H1 (cell line): ENCODE measurements around the gene CHCHD6. TPM values are rescaled to one million over a fixed set of nuclear protein-coding genes. Genes with fewer than 3 reads are reported as not detected.

ENCODE experiments used
- CTCF ChIA-PET: fragments of 300-600 bp; sonication (Branson Sonifier 250); formaldehyde crosslinking; loops from one replicate; lab custom pipeline; 2021; ENCODE audit not compliant: partially characterized antibody; lab: Charles Lee
- POLR2A ChIA-PET: fragments of 300-600 bp; sonication (Branson Sonifier 250); formaldehyde crosslinking; loops from one replicate; lab custom pipeline; 2021; ENCODE audit warnings: inconsistent platforms; ENCODE audit not compliant: partially characterized antibody; lab: Charles Lee
- DNase-seq, 2 experiments: peaks; one replicate each; pipeline versions ENCODE4 v3.0.0 to v3.0.0-alpha.2; 2010 to 2022; ENCODE audit warnings: low spot score in 2 of 2, low read depth in 1 of 2, mixed read lengths in 1 of 2
- FAIRE-seq: peaks from 2 replicates; lab custom pipeline; 2011; peaks lifted over from hg19 to GRCh38; lab: Jason Lieb, UNC
- H2AFZ ChIP-seq: 2 replicates; pipeline ENCODE4 v1.8.1; 2012; ENCODE audit warnings: low read length, inconsistent platforms
- H2AK5ac ChIP-seq: 2 replicates; pipeline ENCODE4 v1.6.1; 2013; ENCODE audit warnings: low read depth, low read length
- H2BK120ac ChIP-seq: replicated peaks from 2 replicates; pipeline ENCODE3; 2013; ENCODE audit warnings: low read depth, low read length, inconsistent platforms
- H2BK12ac ChIP-seq: 2 replicates; pipeline ENCODE4 v1.6.1; 2013; ENCODE audit warnings: low read depth, low read length
- H2BK15ac ChIP-seq: 2 replicates; pipeline ENCODE4 v1.6.1; 2013; ENCODE audit warnings: low read length
- H2BK20ac ChIP-seq: 2 replicates; pipeline ENCODE4 v1.6.1; 2013; ENCODE audit warnings: low read length
- H2BK5ac ChIP-seq: 2 replicates; pipeline ENCODE4 v1.6.1; 2013; ENCODE audit warnings: low read depth, low read length
- H3K14ac ChIP-seq: 2 replicates; pipeline ENCODE4 v1.6.1; 2013; ENCODE audit warnings: inconsistent platforms; ENCODE audit not compliant: insufficient read length
- H3K18ac ChIP-seq: 2 replicates; pipeline ENCODE4 v1.6.1; 2013; ENCODE audit warnings: low read length; ENCODE audit errors: extremely low read depth
- H3K23ac ChIP-seq: 2 replicates; pipeline ENCODE4 v1.6.1; 2013; ENCODE audit warnings: inconsistent platforms; ENCODE audit not compliant: insufficient read length
- H3K23me2 ChIP-seq: 2 replicates; pipeline ENCODE4 v1.6.1; 2013; ENCODE audit warnings: low read depth, low read length
- H3K27ac ChIP-seq: 2 replicates; pipeline ENCODE4 v1.6.1; 2011; ENCODE audit warnings: low read depth, low read length, inconsistent platforms
- H3K27me3 ChIP-seq, 4 experiments: replicated peaks in 1 of 4; 1 replicate in 1 of 4; 2 replicates in 3 of 4; pipeline versions ENCODE4 v1.6.1 to v1.8.1; 2011 to 2013; ENCODE audit warnings: low read length in 3 of 4, mild to moderate bottlenecking in 3 of 4, inconsistent platforms in 2 of 4, mixed read lengths in 2 of 4, moderate library complexity in 1 of 4; ENCODE audit not compliant: control insufficient read depth in 3 of 4, insufficient read depth in 3 of 4; ENCODE audit errors: extremely low read depth in 1 of 4
- H3K36me3 ChIP-seq, 4 experiments: 2 replicates each; pipeline versions ENCODE4 v1.6.1 to v1.8.1; 2011 to 2013; ENCODE audit warnings: mild to moderate bottlenecking in 4 of 4, low read length in 3 of 4, moderate library complexity in 2 of 4, control low read depth in 1 of 4, inconsistent platforms in 1 of 4; ENCODE audit not compliant: insufficient read depth in 4 of 4, control insufficient read depth in 2 of 4
- H3K4ac ChIP-seq: replicated peaks from 2 replicates; pipeline ENCODE3; 2013; ENCODE audit warnings: low read length, low read depth, mixed read lengths, inconsistent platforms; ENCODE audit not compliant: insufficient read length
- H3K4me1 ChIP-seq, 4 experiments: replicated peaks in 1 of 4; 1 replicate in 1 of 4; 2 replicates in 3 of 4; pipeline versions ENCODE4 v1.6.1 to v1.8.1; 2011 to 2013; ENCODE audit warnings: low read length in 3 of 4, inconsistent platforms in 2 of 4, mixed read lengths in 1 of 4; ENCODE audit not compliant: insufficient read depth in 4 of 4, control insufficient read depth in 3 of 4
- H3K4me2 ChIP-seq, 2 experiments: 2 replicates each; pipeline versions ENCODE4 v1.6.1 to v1.8.1; 2011 to 2013; ENCODE audit warnings: low read depth in 2 of 2, low read length in 2 of 2, control low read depth in 1 of 2, inconsistent platforms in 1 of 2, mild to moderate bottlenecking in 1 of 2; ENCODE audit not compliant: insufficient read depth in 1 of 2
- H3K4me3 ChIP-seq, 4 experiments: fragments of 200-600, 300-600 bp in 1 of 4; sonication (generic), shearing (Covaris generic), sonication (Bioruptor Twin) in 1 of 4; 2 replicates each; pipeline versions ENCODE4 v1.5.1 to v1.8.1; 2011 to 2016; ENCODE audit warnings: low read length in 4 of 4, low read depth in 3 of 4, control low read depth in 2 of 4, inconsistent platforms in 2 of 4, mild to moderate bottlenecking in 2 of 4, mixed read lengths in 1 of 4, moderate library complexity in 1 of 4; ENCODE audit not compliant: insufficient read depth in 2 of 4; ENCODE audit errors: extremely low read depth in 1 of 4
- H3K56ac ChIP-seq: replicated peaks from 2 replicates; pipeline ENCODE3; 2013; ENCODE audit warnings: low read depth, mild to moderate bottlenecking, mixed read lengths, low read length, inconsistent platforms; ENCODE audit not compliant: insufficient read length
- H3K79me1 ChIP-seq: 2 replicates; pipeline ENCODE4 v1.6.1; 2013; ENCODE audit warnings: low read depth, low read length, control low read depth
- H3K79me2 ChIP-seq, 2 experiments: 2 replicates each; pipeline versions ENCODE4 v1.6.1 to v1.8.1; 2012 to 2013; ENCODE audit warnings: low read length in 2 of 2, mild to moderate bottlenecking in 2 of 2, inconsistent platforms in 1 of 2; ENCODE audit not compliant: insufficient read depth in 2 of 2, control insufficient read depth in 1 of 2
- H3K9ac ChIP-seq, 4 experiments: replicated peaks in 1 of 4; 1 replicate in 1 of 4; 2 replicates in 3 of 4; pipeline versions ENCODE4 v1.6.1 to v1.8.1; 2011 to 2013; ENCODE audit warnings: low read depth in 3 of 4, low read length in 3 of 4, control low read depth in 2 of 4, mild to moderate bottlenecking in 2 of 4, moderate library complexity in 2 of 4, inconsistent platforms in 1 of 4; ENCODE audit errors: extremely low read depth in 1 of 4
- H3K9me3 ChIP-seq, 2 experiments: 2 replicates each; pipeline versions ENCODE4 v1.6.1 to v1.8.1; 2012 to 2013; ENCODE audit warnings: mild to moderate bottlenecking in 2 of 2, moderate library complexity in 2 of 2, control low read depth in 1 of 2, inconsistent platforms in 1 of 2, low read depth in 1 of 2, low read length in 1 of 2, mixed read lengths in 1 of 2; ENCODE audit not compliant: insufficient read depth in 2 of 2
- H4K20me1 ChIP-seq, 2 experiments: replicated peaks in 1 of 2; 2 replicates each; pipeline versions ENCODE3 to v1.8.1; 2011 to 2013; ENCODE audit warnings: inconsistent platforms in 2 of 2, low read length in 2 of 2, mild to moderate bottlenecking in 1 of 2; ENCODE audit not compliant: insufficient read depth in 2 of 2, control insufficient read depth in 1 of 2
- H4K5ac ChIP-seq: 2 replicates; pipeline ENCODE4 v1.6.1; 2013; ENCODE audit warnings: low read length, low read depth, mixed read lengths, inconsistent platforms; ENCODE audit not compliant: insufficient read length
- H4K8ac ChIP-seq: 2 replicates; pipeline ENCODE4 v1.8.0; 2013; ENCODE audit warnings: mild to moderate bottlenecking, moderate library complexity, low read length, inconsistent platforms; ENCODE audit not compliant: insufficient read depth; ENCODE audit errors: extremely low read depth
- H4K91ac ChIP-seq: replicated peaks from 2 replicates; pipeline ENCODE3; 2013; ENCODE audit warnings: low read length, mixed read lengths, inconsistent platforms; ENCODE audit not compliant: insufficient read length
- CHD2 ChIP-seq: IDR thresholded peaks from 2 replicates; pipeline ENCODE4 v1.6.1; 2012; ENCODE audit warnings: low read length, improper control_type of control experiment
- RNF2 ChIP-seq: fragments of 200-900, 300-1000 bp; sonication (generic); IDR thresholded peaks from 2 replicates; pipeline ENCODE4 v1.7.1; 2016; ENCODE audit warnings: borderline replicate concordance, low read depth, mild to moderate bottlenecking, antibody characterized with exemption, low read length; ENCODE audit not compliant: poor library complexity, severe bottlenecking; ENCODE audit errors: missing control alignments
- SIN3A ChIP-seq, 2 experiments: IDR thresholded peaks in 1 of 2; conservative IDR thresholded peaks in 1 of 2; 2 replicates each; pipeline ENCODE4 v1.6.1; 2011 to 2012; ENCODE audit warnings: low read length in 2 of 2, improper control_type of control experiment in 1 of 2, low read depth in 1 of 2, mild to moderate bottlenecking in 1 of 2
- whole genome bisulfite sequencing, 2 experiments: shearing (Covaris generic) in 1 of 2; methylation state at CpG; one replicate each; pipeline versions ENCODE4 v1.1.6 to v1.1.7; 2013 to 2015; ENCODE audit warnings: low lambda C conversion rate in 2 of 2, mixed read lengths in 2 of 2, inconsistent platforms in 1 of 2, low coverage in 1 of 2, missing lambda C conversion rate in 1 of 2; ENCODE audit not compliant: insufficient replicate concordance in 2 of 2, insufficient coverage in 1 of 2, insufficient read length in 1 of 2; ENCODE audit errors: extremely low coverage in 1 of 2, missing lambda C conversion rate in 1 of 2; 5-methylcytosine and 5-hydroxymethylcytosine counted together
- polyA plus RNA-seq, 7 experiments: library from polyadenylated mRNA; depleted of rRNA in 3 of 7; stranded (reverse) in 5 of 7; unstranded in 2 of 7; fragments of >200 nt in 5 of 7; fragments of 200-250 nt in 2 of 7; gene quantifications; 1 replicate in 5 of 7; 2 replicates in 1 of 7; 4 replicates in 1 of 7; pipeline versions ENCODE4 v1.2.1 to v1.2.3, GENCODE V29; 2011 to 2013; ENCODE audit warnings: missing spikeins in 2 of 7, mixed read lengths in 2 of 7
- total RNA-seq: library from RNA; stranded (reverse); fragmentation: NEBNext Ultra II Directional; extraction: Animal tissue kit (Norgen Biotek cat#: 25700); gene quantifications from 2 replicates; pipeline ENCODE4 v1.2.1, GENCODE V29; 2021

CHCHD6 gene
- total and polyA plus RNA-seq, 2 of the 8 experiments (the other 6 are each of a cell fraction or from before 2014, with no cell fraction given): 32.4 to 37.6 TPM

- Histone ChIP-seq H3K23ac (no peak overlapping the region), H4K8ac (no peak overlapping the region), H2AK5ac (no peak overlapping the region), H3K27ac (no peak overlapping the region), H3K18ac (no peak overlapping the region), H3K4ac (no peak overlapping the region), H2BK20ac (no peak overlapping the region), H3K27me3 (no peaks in the 10 kb centered on the region; a peak in 1 of 7 replicates), H4K91ac (no peak overlapping the region), H3K4me2 (no peak overlapping the region), H3K4me3 (no peak overlapping the region), H4K20me1 (peaks cover 3 to 6% of the 10 kb centered on the region in 2 experiments), H3K9me3 (no peaks in the 10 kb centered on the region), H4K5ac (no peak overlapping the region), H3K56ac (no peak overlapping the region), H3K14ac (no peak overlapping the region), H3K79me2 (no peaks in the 10 kb centered on the region), H2BK120ac (no peak overlapping the region), H2BK12ac (no peak overlapping the region), H3K23me2 (no peaks in the 10 kb centered on the region), H2BK5ac (no peak overlapping the region), H2AFZ (no peak overlapping the region), H3K36me3 (no peaks in the 10 kb centered on the region; a peak in 1 of 8 replicates), H3K79me1 (no peaks in the 10 kb centered on the region), H3K9ac (no peak overlapping the region), H2BK15ac (no peak overlapping the region), H3K4me1 (no peaks in the 10 kb centered on the region)
- no peak for DNase-seq
- TF ChIP-seq RNF2: no peak
- TF ChIP-seq SIN3A (conservative IDR thresholded peaks at IDR 0.05 in 1 of 2, IDR thresholded peaks at IDR 0.05 in 1 of 2; ENCODE audit: low read depth in 1 of 2, low read length in 2 of 2): no peak
- TF ChIP-seq CHD2: no peak
- FAIRE-seq: no peak
- ChIA-PET CTCF (interaction anchor here (0.6 to 2.4 kb wide), 4 partner anchors 17 to 53 kb away, joined by 3 to 8 read pairs (median 4); no protein-coding TSS in a partner anchor), POLR2A (no interaction called here)
- 90% methylated on average over 6 of the region's 6 CpGs; no CpG with 5 or more reads in 1 of the 2 experiments for WGBS, 2 experiments
These were observed 28.4 kb downstream of the CHCHD6 start for GRCh38 chr3:126732281-126733060.
